Fibroblast of skin of back (primary cell): ENCODE measurements around the gene ANKRD62.
"Not testable (repeated sequence)": the region's sequence is repeated elsewhere in the genome, so short reads cannot be mapped to it uniquely, and the experiment has no call there.

Source experiments
- DNase-seq: peaks from one replicate; pipeline ENCODE4 v3.0.0-alpha.2; 2013

ANKRD62 gene

DNA sequence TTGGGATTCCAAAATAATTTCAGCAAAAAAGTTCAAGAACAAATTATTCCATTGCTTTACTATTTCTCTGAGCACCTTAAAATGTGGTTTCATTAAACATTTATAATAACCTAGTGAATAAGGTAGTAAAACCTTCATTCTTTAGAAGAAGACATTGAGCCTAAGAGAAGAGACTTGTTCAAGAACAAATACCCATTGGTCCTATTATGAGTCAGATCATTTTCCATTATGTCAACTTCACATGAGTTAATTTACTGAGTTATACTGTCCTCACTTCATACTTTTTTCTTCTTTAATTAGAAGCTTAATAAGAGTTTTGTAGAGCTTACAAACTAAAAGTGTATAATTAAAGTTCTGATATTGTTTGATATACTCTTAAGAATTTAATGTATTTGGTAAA lies 5.5 kb downstream of the ANKRD62 start:
- DNase-seq = no peak

DNA sequence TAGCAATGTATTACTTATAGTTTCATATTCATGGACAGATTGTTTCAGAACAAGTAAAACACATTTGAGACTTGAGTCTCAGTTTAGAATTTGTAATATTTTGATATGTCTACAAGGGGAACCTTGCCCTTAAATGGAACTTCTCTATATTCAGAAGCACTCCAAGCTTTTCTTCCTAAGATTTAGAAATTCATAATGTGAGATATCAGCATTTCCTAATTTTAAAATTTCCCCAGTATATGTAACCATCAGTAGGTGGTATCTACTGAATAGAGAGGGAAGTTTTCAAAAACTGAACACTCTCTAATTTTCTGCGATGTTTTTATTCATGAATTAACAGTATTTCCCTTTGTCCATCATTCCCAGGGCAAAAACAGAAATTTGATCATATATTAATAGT lies 7.6 kb downstream of the ANKRD62 start:
- DNase-seq = no peak

DNA sequence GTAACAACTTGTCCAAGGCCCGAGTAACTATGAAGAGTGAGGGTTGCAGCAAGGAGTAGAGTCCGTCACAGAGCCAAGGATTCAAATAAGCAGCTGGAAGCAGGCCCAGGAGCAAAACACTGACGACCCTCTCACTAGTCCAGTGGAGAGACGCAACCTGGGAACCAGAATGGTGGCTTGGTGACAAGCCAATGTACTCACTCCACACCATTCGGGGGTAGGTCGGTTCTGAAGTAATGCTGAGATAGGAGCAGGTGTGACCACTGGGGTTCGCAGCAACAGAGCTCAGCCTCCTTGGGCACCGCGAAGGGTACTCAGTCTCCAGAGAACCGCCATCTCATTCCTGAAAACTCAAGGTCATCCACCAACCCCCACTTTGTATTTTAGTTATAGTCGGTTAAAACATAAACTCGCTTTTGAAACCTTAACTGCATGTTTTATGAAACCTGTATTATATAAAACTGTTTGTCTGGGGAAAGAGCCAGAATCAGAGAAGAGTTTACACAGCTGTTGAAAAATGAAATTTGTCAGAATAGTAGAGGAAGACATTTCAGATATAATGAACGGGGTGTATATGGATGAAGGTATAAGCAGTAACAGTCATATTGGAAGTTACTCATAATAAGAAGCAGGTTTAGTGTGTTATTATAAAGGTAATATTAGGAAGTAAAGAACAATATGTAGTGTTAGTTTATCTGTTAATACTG lies 8.6 kb downstream of the ANKRD62 start:
- DNase-seq = no peak

DNA sequence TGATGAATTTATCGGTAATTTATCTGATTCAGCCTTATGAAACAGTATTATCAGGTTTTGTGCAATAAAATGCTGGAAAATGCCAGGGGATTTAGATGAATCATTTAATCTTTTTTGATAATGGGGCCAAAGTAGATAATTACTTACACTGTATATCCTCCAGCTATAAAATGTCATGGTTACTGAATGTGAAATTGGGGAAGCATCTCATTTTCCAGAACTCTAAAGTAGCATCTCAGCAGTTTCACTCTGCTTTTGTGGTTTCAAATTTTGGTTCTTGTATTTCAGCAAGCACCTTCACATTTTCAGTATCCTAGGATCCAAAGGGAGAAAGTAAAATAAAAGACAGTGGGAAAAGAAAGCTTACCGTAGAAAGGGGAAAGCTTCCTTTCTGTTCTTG lies 12.8 kb downstream of the ANKRD62 start:
- no peak for DNase-seq

DNA sequence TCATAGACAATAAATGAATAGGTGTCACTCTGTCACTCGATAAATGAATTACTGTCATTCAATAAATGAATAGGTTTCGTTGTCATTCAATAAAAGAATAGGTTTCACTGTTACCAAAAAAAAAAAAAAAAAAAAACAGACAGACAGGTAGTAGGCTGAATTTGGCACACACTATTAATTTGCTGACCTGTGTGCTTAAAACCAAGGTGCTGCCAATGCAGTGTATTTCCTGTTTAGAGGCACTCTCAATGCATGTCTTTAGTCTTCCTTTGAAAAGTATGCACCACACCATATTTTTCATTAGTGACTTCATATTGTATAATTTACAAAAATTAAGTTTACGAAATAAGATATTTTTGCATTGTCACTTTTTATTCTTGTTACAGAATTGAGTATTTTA lies 16.2 kb downstream of the ANKRD62 start:
- no peak for DNase-seq

DNA sequence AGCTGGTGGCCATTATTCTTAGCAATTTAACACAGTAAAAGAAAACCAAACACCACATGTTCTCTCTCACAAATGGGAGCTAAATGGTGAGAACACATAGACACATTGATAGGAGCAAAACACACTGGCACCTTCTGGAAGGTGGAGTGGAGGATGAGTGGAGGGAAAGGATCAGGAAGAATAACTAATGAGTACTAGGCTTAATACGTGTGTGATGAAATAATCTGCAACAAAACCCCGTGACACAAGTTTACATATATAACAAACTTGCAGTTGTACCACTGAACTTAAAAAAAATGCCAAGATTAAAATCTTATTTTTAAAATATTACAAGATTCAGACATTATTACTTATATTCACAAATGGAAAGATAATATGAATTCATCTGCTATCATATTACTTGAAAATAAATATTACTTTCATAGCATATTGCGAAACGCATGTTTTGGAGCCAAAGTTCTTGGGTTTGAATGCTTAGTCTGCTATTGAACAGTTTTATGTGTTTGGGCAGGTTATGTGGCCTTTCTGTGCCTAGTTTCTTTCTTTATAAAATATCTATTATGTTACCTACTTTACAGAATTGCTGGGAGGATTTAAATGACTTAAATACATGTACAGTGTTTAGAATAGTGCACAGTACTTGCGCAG lies 20.5 kb downstream of the ANKRD62 start:
- no peak for DNase-seq

DNA sequence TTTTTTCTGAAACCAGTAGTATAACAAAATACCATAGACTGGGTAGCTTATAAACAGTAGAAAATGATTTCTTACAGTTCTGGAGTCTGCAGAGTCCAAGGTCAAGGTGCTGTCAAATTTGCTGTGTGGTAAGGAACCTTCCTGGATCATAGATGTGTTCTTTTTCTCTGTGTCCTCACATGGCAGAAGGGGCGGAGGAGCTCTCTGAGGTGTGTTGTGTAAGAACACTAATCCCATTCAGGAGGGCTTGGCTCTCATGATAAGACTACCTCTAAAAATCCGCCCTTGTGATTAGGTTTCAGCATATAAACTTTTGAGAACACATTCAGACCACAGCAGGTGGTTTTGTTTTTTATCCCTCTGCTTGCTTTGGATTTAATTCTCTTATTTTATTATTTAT lies 25.7 kb downstream of the ANKRD62 start:
- DNase-seq = no peak

DNA sequence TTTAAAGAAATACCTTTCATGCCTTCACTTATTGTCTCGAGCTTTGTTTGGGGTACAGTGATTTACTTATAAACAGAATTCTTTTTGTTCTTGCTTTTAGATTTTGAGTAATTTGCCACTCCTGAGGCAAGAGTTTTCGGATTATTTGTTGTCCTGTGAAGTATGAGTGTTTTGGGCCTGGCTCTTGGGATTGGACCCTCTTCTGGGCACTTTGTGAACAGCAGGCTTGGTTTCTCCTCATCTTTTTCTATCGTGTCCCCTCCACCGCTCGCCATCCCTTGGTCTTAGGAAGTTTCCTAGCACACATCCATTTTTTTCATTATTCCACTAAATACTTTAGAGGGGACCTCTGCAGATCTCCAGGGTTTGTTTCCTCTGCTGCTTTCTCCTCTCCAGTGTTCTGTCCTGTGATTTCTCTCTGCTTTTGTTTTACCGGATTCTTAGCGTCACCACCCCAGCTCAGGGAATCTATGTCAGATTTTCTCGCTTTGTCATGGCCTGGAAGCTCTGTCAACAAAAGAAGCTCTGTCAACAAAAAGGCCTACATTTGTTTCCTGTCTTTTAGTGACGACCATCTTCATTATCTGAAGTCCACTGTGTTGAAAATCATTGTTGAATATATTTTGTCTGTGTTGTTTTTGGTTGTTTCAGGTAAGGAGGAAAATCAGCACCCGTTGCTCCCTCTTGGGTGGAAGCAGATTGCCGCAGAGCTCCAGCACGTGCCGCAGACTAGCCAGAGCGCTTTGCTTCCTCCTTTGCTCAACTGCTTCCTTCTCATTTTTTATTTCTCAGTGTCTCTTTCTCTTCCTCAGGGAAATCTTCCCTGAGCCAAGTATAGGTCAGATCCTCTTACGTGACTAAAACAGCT lies 27.8 kb downstream of the ANKRD62 start:
- DNase-seq = peak; percentile 5

DNA sequence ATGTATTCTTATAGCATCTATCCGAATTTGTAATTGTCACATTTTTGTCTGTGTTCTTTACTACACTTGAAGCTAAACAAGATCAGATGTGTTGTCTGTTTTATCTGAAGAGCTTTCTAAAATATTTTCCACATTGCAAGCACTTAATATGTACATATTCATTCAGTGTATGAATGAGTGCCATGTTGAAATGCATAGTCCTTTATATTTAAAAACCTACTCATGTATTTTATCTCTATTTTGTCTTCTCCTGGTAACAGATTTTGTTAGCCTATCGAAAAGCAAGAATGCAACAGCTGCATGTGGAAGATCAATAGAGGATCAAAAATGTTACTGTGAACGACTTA lies 28.4 kb downstream of the ANKRD62 start:
- DNase-seq = not testable (repeated sequence)

DNA sequence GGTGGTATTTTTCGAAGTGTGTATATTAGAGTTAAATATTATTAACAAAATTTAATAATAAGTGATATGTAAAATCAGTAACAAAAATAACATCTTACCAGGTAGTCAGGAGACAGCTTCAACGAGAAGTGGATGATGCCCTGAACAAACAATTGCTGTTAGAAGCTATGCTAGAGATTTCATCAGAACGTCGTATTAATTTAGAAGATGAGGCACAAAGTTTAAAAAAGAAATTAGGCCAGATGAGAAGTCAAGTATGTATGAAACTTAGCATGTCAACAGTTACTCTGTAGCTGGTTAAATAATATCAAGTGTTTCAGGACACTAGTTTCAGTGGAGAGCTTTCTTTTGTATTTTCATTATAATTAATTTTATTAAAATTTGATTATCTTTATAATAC lies 34.0 kb downstream of the ANKRD62 start:
- DNase-seq = not testable (repeated sequence)

DNA sequence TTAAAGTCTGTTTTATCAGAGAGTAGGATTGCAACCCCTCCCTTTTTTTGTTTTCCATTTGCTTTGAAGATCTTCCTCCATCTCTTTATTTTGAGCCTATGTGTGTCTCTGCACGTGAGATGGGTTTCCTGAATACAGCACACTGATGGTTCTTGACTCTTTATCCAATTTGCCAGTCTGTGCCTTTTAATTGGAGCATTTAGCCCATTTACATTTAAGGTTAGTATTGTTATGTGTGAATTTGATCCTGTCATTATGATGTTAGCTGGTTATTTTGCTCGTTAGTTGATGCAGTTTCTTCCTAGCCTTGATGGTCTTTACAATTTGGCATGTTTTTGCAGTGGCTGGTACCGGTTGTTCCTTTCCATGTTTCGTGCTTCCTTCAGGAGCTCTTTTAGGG lies 45.2 kb downstream of the ANKRD62 start:
- not testable (repeated sequence) for DNase-seq

DNA sequence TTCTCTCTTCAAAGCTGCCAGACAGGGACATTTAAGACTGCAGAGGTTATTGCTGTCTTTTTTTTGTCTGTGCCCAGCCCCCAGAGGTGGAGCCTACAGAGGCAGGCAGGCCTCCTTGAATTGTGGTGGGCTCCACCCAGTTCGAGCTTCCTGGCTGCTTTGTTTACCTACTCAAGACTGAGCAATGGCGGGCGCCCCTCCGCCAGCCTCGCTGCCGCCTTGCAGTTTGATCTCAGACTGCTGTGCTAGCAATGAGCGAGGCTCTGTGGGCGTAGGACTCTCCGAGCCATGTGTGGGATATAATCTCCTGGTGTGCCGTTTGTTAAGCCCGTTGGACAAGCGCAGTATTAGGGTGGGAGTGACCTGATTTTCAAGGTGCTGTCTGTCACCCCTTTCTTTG lies 47.2 kb downstream of the ANKRD62 start:
- not testable (repeated sequence) for DNase-seq

DNA sequence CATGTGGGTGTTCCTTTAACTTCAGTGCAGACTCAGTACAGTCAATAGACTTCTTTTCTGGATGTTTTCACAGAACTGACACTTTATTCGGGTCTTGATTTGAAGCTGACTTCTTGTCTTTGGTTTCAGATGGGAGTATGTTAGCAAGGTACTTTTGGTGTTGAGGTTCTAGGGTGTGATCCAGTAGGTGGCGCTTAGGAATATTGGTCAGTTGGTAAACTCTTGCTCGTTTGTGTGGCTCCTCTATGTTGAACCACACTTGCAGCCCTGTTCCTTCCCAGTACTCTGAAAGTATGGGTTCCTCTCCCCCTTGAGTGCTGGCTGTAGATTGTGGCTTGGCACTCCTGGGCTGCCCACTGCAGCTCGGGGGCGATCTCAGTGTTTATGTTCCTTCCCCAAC lies 48.1 kb downstream of the ANKRD62 start:
- DNase-seq = not testable (repeated sequence)

DNA sequence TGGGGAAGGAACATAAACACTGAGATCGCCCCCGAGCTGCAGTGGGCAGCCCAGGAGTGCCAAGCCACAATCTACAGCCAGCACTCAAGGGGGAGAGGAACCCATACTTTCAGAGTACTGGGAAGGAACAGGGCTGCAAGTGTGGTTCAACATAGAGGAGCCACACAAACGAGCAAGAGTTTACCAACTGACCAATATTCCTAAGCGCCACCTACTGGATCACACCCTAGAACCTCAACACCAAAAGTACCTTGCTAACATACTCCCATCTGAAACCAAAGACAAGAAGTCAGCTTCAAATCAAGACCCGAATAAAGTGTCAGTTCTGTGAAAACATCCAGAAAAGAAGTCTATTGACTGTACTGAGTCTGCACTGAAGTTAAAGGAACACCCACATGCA lies 55.8 kb downstream of the ANKRD62 start:
- not testable (repeated sequence) for DNase-seq

DNA sequence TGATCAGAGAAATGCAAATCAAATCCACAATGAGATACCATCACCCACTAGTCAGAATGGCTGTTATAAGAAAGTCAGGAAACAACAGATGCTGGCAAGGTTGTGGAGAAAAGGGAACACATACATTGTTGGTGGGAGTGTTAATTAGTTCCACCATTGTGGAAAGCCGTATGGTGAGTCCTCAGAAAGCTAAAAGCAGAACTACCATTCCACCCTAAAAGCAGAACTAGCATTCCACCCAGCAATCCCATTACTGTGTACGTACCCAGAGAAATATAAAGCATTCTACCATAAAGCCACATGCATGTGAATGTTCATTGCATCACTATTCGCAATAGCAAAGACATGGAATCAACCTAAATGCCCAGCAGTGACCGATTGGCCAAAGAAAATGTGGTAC lies 60.7 kb downstream of the ANKRD62 start:
- no peak for DNase-seq

DNA sequence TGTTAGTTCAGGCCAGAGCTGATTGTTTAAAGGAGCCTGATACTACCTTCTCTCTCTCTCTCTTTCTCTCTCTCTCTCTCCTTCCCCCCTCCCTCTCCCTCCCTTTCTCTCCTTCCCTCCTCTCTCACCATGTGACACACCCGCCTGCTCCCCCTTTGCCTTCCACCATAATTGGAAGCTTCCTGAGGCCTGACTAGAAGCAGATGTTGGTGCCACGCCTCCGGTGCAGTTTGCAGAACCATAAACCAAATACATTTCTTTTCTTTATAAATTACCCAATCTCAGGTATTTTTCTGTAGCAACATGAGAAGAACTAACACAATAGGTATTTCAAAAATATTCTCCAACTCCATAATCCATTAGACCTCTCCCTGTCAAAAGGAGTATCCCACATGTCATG lies 62.4 kb downstream of the ANKRD62 start:
- peak; percentile 32 for DNase-seq

DNA sequence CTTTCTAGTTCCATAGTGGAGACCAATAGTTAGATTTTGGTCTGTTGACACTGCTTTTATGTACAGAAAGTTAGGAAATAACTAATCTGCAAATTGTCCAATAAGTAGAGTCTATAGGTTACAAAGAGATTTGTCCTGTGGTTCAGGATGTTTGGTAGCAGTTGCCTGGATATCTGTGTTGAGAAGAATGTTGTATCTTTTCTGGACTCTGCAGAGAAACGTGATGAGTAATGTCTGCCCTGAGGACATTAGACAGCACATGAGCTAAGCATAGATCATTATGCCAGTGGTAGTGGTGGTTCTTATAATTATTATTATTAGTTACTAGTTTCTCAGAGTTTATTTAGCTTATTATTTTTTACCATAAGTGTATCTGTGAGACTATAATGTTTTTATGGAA lies 65.8 kb downstream of the ANKRD62 start:
- peak; percentile 80 for DNase-seq

DNA sequence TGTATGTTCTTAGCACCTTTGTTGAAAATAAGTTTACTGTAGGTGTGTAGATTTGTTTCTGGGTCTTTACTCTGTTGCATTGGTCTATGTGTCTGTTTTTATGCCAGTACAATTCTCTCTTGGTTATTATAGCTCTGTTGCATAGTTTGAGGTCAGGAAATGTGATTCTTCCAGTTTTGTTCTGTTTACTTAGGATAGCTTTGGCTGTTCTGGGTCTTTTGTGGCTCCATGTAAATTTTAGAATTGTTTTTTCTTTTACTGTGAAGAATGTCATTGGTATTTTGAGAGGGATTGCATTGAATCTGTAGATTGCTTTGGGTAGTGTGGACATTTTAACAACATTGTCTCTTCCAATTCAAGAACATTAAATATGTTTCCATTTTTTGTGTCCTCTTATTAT lies 69.1 kb downstream of the ANKRD62 start:
- DNase-seq = peak; percentile 74

DNA sequence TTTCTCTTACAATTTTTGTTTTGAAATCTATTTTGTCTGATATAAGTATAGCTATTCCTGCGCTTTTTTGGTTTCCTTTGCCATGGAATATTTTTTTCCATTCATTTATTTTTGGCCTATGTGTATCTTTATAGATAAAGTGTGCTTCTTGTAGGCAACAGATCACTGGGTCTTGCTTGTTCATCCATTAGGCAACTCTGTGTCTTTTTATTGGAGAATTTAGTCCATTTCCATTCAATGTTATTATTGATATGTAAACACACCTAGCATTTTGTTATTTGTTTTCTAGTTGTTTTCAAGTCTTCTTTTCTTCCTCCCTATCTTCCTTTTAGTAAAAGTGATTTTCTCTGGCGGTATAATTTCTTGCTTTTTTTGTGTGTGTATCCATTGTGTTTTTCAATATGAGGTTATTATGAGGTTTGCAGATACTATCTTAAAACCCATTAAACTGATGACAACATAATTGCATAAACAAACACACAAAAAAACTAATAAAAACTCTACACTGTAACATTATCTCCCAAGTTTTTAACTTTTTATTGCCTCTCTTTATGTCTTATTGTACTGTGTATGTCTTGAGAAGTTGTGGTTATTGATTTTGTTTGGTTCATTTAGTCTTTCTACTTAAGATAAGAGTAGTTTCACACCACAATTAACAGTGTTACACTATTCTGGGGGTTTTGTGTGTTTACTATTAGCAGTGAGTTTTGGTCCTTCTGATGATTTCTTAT lies 71.6 kb downstream of the ANKRD62 start:
- DNase-seq = no peak
